Heart right ventricle (tissue), 16 donors: ENCODE data around the gene LCE1F. TPM values are rescaled to one million over a fixed set of nuclear protein-coding genes. Genes with fewer than 3 reads are reported as not detected.

Source experiments
- ATAC-seq, 8 donors: fragments of 200-7000 bp; cut with Tn5 transposase; one replicate each; pipeline ENCODE4 v1.9.1; 2020; ENCODE audit warnings: mild to moderate bottlenecking in 8 of 8, moderate library complexity in 8 of 8, moderate number of reproducible peaks in 1 of 8
- DNase-seq, 2 donors: peaks; one replicate each; pipeline ENCODE4 v3.0.0-alpha.2; 2020
- H3K27ac ChIP-seq, 10 donors: fragments of 200-600 bp; sonication (generic) in 2 of 10; one replicate each; pipeline versions ENCODE4 v1.5.0 to v1.8.0; 2020 to 2022; ENCODE audit warnings: mild to moderate bottlenecking in 3 of 10
- H3K27me3 ChIP-seq, 7 donors: fragments of 200-600 bp; one replicate each; pipeline ENCODE4 v1.8.0; 2021 to 2022; ENCODE audit warnings: mild to moderate bottlenecking in 2 of 7
- H3K36me3 ChIP-seq, 9 donors: fragments of 200-600 bp; sonication (generic) in 1 of 9; one replicate each; pipeline versions ENCODE4 v1.5.0 to v1.8.0; 2020 to 2022; ENCODE audit warnings: mild to moderate bottlenecking in 2 of 9
- H3K4me1 ChIP-seq, 9 donors: fragments of 200-600 bp; sonication (generic) in 1 of 9; one replicate each; pipeline versions ENCODE4 v1.5.0 to v1.8.0; 2020 to 2022; ENCODE audit warnings: mild to moderate bottlenecking in 4 of 9
- H3K4me3 ChIP-seq, 10 donors: fragments of 200-600 bp; sonication (generic) in 2 of 10; one replicate each; pipeline versions ENCODE4 v1.5.0 to v1.8.0; 2020 to 2022; ENCODE audit warnings: mild to moderate bottlenecking in 7 of 10, moderate library complexity in 2 of 10
- H3K9me3 ChIP-seq, 11 donors: fragments of 200-600 bp in 10 of 11; sonication (generic) in 2 of 11; one replicate each; pipeline versions ENCODE4 v1.5.0 to v1.8.0; 2013 to 2022; ENCODE audit warnings: mild to moderate bottlenecking in 2 of 11, control low read depth in 1 of 11, moderate library complexity in 1 of 11
- CTCF ChIP-seq, 9 donors: fragments of 200-600 bp; sonication (generic) in 2 of 9; IDR thresholded peaks; one replicate each; pipeline versions ENCODE4 v1.5.0 to v1.8.0; 2021 to 2022; ENCODE audit warnings: antibody characterized with exemption in 9 of 9, mild to moderate bottlenecking in 5 of 9, moderate library complexity in 1 of 9
- WGBS, 2 donors: extraction: QIAGEN DNeasy Blood & Tissue Kit; methylation state at CpG; one replicate each; pipeline ENCODE4 v1.1.7; 2013; ENCODE audit warnings: inconsistent platforms in 1 of 2; 5-methylcytosine and 5-hydroxymethylcytosine counted together
- intact Hi-C, 10 donors: fragments of 100-400 bp; cut with DNase I; formaldehyde crosslinking; loops; one replicate each; pipeline versions ENCODE4 v1.11.1 to v1.14.2; 2022
- polyA plus RNA-seq, 2 donors: library from polyadenylated mRNA; stranded (reverse); fragments of 200-250 nt; gene quantifications; one replicate each; pipeline ENCODE4 v1.2.3, GENCODE V29; 2013
- total RNA-seq, 10 donors: library from RNA; stranded (reverse); fragmentation: NEBNext Ultra II Directional in 3 of 10; extraction: Animal tissue kit (Norgen Biotek cat#: 25700) in 3 of 10; gene quantifications; one replicate each; pipeline versions ENCODE4 v1.2.1 to v1.2.4, GENCODE V29; 2021 to 2023
- donor health status: Arrhythmogenic right ventricular cardiomyopathy.
- donor health status: ischemic (EF 13 %, LVEDD 7.1; RV severe dilation, severe dysfunction).
- donor health status: healthy with polysubstance abuse.
- donor health status: DM: no; HTN: yes; CAD: no.
- donor health status: DM: no; HTN: no; CAD: no.
- donor health status: ischemic (EF 25% LVEDD 6.9; RV normal size, moderate dysfunction).
- donor health status: ischemic (EF 25% LVEDD 5.7; RV mildly dilated, moderate dysfunction).
- donor health status: healthy.
- donor health status: DM: yes; HTN: yes; CAD: no.
- donor health status: Ischemic cardiomyopathy.
- donor health status: ischemic (EF 35%, LVEDD 5.7; RV mildly dilated, moderate dysfunction).
- donor health status: nonischemic (EF 11% LVEDD 7.7; RV severe dilation, severe dysfunction).
- donor health status: DM: yes; HTN: yes; CAD: no.
- donor health status: PGD.
- donor health status: ischemic (EF 29% LVEDD 5.4; RV normal size, mild dysfunction).
- donor health status: nonischemic (EF 23%, LVEDD 6.1; RV moderate dilation, normal function).

The LCE1F gene
- total and polyA plus RNA-seq, 12 donors, result not detected

GRCh38 chr1:152753586-152753985 is 21.4 kb upstream of the LCE1F start:
- TF ChIP-seq CTCF (IDR thresholded peaks at IDR 0.05), result no peak
- no peak overlapping the region for H3K4me3 ChIP-seq
- 19 to 25% methylated on average over 1 of the region's 1 CpG for WGBS, 2 donors
- no peaks in the 10 kb centered on the region for H3K9me3 ChIP-seq
- no peak overlapping the region for H3K27ac ChIP-seq
- H3K27me3 ChIP-seq, result peaks cover 0 to 29% (median 12%) of the 10 kb centered on the region in 7 donors
- H3K4me1 ChIP-seq, result no peaks in the 10 kb centered on the region
- ATAC-seq (no peak), DNase-seq (no peak)
- no peaks in the 10 kb centered on the region for H3K36me3 ChIP-seq
- intact Hi-C loops, result no loop called here

GRCh38 chr1:152756872-152757271 is 18.1 kb upstream of the LCE1F start:
- ATAC-seq, result no peak
- no peak for TF ChIP-seq CTCF (IDR thresholded peaks at IDR 0.05)
- 63 to 77% methylated on average over 2 of the region's 2 CpGs for WGBS, 2 donors

GRCh38 chr1:152757747-152758146 is 17.2 kb upstream of the LCE1F start, which contains the start of gene KPRP:
Gene KPRP (plus strand): TSS chr1:152758025. CDS start chr1:152759589, 1,564 bp downstream.
- Histone ChIP-seq H3K27me3 (peaks cover 0 to 6% (median 3%) of the 10 kb centered on the region in 7 donors), H3K9me3 (no peaks in the 10 kb centered on the region), H3K4me1 (no peaks in the 10 kb centered on the region), H3K36me3 (no peaks in the 10 kb centered on the region), H3K4me3 (no peak within 1 kb of the TSS), H3K27ac (no peak within 1 kb of the TSS)
- TF ChIP-seq CTCF (IDR thresholded peaks at IDR 0.05), result no peak
- DNase-seq, result no peak
- 65 to 68% methylated on average over 6 of the region's 6 CpGs for WGBS, 2 donors
- ATAC-seq, result no peak
- intact Hi-C loops, result no loop called here

More at GRCh38 chr1:152756872-152757271, 18.1 kb upstream of the LCE1F start:
- no peaks in the 10 kb centered on the region for H3K4me1 ChIP-seq
- H3K4me3 ChIP-seq, result no peak overlapping the region
- no peaks in the 10 kb centered on the region for H3K9me3 ChIP-seq
- no peak for DNase-seq
- H3K36me3 ChIP-seq, result no peaks in the 10 kb centered on the region
- intact Hi-C loops, result no loop called here
- H3K27me3 ChIP-seq, result peaks cover 0 to 10% (median 3%) of the 10 kb centered on the region in 7 donors
- H3K27ac ChIP-seq, result no peak overlapping the region

- no peak for TF ChIP-seq CTCF (IDR thresholded peaks at IDR 0.05)
- WGBS, 2 donors, result 78 to 80% methylated on average over 4 of the region's 4 CpGs
- Histone ChIP-seq H3K4me1 (no peaks in the 10 kb centered on the region), H3K27me3 (peaks cover 0 to 12% (median 3%) of the 10 kb centered on the region in 7 donors), H3K36me3 (no peaks in the 10 kb centered on the region), H3K27ac (no peak overlapping the region), H3K9me3 (no peaks in the 10 kb centered on the region), H3K4me3 (no peak overlapping the region)
- intact Hi-C loops, result no loop called here
- DNase-seq (no peak), ATAC-seq (no peak)
Measured at GRCh38 chr1:152758636-152759035, 16.3 kb upstream of the LCE1F start.
